ENCODE measurements around the gene GAS7.
"Not testable (repeated sequence)": the region's sequence is repeated elsewhere in the genome, so short reads cannot be mapped to it uniquely, and the experiment has no call there.

The GAS7 gene

DNA sequence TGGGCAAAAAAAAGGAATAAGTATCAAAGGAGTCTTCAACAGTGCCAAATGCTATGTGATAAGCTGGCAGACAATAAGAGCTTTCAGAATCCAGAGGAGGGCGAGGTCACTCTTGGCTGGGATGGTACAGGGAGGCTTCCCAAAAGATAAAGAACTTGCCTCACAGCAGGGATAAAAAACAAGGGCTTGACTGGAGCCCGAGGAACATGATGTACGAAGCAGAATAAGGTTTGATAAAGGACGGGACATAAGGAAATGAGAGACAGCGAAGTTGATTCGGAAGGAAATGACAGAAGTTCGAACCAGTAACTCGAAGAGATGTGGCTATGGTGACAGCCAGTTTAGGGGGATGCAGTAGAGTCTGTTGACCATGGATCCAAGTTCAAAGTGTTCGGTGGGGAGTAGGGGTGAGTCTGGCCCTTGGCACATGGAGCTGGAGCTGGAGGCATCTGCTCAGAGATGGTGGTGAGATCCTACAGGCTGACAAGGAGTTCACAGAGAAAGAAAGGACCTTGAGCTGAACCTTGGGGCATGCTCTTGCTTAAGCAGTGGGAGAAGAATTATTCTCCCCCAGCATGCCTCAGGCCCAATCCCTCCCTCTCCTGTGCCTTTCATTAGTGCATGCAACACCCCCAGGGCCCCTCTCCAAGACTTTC is 155.7 kb downstream of the GAS7 start:
- no peak for DNase-seq

- DNase-seq = no peak
Measured at GRCh38 chr17:10041916-10042588, 156.4 kb downstream of the GAS7 start.

GRCh38 chr17:10041287-10041612 is 157.2 kb downstream of the GAS7 start:
- DNase-seq = no peak

GRCh38 chr17:10036511-10037061 is 161.8 kb downstream of the GAS7 start:
- DNase-seq = no peak

- DNase-seq = no peak
Measured at GRCh38 chr17:10035885-10036284, 162.5 kb downstream of the GAS7 start.

- DNase-seq = no peak
Measured at GRCh38 chr17:10034719-10035475, 163.5 kb downstream of the GAS7 start.

GRCh38 chr17:10033959-10034358 is 164.4 kb downstream of the GAS7 start:
- DNase-seq = peak; percentile 61

GRCh38 chr17:10033449-10033848 is 165.0 kb downstream of the GAS7 start:
- DNase-seq = no peak

DNA sequence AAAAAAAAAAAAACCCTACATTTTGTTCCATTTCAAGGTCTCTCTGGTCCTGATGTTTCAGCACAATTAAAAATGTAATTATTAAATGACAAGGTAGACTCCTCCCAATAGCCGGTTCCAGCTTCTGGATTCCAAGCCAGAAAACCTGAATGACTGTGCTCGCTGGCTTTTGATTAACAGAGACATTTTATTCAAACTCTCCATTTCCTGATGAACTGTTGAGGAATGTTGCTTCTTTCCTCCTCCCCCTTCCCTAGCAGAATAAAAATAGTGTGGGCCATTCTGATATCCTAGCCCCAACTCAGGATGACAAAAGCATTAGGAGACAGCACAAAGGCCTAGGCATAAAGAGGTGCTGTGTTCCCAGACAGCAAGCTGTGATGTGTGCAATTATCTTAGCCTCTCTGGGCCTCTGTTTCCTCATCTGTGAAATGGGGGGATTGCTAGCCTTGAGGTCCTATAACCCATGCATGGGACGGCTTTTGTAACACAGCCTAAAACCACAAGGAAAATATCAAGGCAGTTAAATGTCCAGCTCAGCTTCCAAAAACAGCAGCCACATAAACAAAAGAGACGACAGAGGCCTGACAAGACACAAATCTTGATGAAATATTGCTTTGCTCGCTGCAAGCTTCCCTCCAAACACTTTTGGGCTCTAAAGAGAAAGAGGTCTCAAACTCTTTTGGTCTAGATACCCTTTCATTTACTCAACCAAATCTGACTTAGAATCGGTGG is 166.1 kb downstream of the GAS7 start:
- no peak for DNase-seq

DNA sequence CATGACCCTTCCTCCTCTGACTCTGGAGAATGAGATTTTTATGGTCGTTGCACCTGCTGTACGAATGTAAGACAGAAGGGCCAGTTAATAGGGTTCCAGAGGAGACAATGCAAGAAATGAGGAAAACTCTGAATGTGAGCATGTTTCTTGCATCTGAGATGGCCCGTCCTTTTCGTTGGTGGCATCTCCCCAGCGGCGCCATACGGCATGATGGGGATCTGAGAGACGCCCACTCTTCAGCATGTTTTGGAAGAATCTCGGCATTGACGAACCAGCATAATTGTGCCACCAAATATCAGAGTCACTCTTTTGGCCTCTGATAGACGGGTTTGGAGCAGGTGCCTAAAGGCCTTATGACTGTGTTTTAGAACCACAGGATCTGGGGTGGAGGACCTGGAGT is 166.8 kb downstream of the GAS7 start:
- no peak for DNase-seq

GRCh38 chr17:10031127-10031526 is 167.3 kb downstream of the GAS7 start:
- DNase-seq = no peak

DNA sequence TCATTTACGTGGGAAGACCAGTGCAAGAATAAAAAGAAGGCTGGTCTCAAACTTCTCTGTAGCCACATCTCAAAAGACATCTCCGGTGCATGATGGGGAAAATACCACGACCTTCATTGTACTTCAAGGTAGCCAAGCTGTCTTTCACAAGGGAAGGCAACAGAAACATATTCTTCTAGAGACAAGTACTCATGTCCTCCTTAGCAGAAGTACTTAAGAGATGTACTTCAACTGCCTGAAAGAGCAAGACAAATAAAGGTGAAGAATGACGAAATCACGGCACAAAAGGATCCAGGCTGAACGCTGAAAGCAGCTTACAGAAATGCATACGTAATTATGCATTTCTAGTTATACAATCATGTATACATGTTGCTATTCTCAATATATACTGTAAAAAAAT is 169.3 kb downstream of the GAS7 start:
- no peak for DNase-seq

DNA sequence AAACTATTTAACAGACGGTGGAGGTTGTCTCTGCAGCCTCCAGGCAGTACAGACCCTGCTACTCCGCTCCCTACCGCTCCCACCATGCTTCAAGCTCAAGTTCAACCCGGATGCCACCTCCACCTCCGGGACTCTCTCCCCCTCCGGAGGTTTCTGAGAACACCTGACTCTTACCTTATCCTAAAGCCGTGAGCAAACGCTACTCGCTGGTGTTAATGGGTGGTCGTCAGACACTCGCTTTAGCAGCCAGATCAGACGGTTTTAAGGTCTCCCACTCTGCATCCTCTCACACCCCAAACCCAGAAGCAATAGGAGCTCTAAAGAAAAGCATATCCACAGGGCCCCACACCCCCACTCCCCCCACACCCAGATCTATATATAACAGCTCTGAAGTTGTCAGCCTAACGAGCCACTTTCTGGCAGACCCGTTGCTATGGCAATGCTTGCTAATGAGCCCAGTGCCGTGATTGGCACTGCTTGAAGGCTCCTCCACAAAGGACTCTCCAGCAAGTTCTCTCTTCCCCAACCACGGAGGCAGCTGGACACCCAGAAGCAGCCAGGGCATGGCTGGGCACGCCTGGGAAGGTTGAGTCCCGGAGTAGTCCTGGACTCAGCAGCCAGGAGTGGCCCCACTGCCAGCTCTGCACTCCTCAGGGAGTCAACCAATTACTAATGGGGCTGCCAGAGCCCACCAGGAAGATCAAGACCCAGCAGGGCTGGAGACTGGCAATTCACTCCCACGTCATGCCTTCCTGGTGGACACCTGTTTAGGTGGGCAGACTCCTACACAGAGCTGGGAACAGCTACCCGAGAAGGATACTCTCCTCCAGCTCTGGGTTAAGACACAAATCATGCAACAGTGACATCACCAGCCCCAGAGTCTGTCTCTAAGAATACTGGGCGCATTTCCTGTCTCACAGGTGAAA is 172.2 kb downstream of the GAS7 start:
- no peak for DNase-seq

- DNase-seq = no peak
Measured at GRCh38 chr17:10025224-10025623, 173.2 kb downstream of the GAS7 start.

DNA sequence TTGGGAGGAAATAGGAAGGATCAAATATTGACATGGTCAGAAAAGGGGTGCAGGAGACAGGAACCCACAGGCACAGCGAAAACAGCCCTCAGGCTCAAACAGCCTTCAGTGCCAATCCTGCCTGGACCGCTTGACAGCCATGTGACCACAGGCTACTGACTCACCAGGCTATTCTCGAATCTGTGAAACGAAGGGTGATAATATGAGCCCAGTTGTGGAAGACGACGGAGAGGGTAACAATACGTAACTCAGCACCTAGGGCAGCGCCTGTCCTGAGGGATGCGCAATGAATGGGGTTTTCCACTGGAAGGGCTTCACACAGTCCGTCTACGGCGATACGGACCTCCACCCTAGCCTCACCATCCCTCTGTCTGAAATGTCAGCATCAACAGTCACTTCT is 176.0 kb downstream of the GAS7 start:
- no peak for DNase-seq

- DNase-seq = peak; percentile 16
Measured at GRCh38 chr17:10021272-10021984, 177.0 kb downstream of the GAS7 start.

DNA sequence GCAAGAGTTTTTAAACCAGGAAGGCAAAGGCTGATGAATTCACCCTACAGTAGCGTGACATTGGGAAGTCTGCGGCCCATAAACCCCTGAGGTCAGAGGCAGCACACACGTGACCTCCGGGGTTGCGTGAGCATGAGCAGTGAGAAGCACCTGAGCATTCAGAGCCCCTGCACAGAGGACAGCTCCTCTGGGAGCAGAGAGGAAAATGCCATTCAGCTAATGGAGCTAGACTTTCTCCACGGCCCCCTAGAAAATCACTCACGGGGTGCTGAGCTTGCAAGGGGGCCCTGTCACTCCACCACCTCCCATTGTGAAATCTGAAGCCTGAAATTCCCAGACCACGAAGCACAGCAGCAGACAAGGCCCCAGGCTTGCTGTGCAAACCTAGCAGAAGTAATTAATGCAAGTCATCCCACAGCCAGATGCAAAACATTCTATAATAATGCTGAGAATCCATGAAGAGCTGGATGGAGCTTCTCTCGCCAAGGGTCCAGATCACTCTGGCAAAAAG is 178.4 kb downstream of the GAS7 start:
- peak; percentile 16 for DNase-seq

GRCh38 chr17:10018461-10018891 is 179.9 kb downstream of the GAS7 start:
- DNase-seq = peak; percentile 76

- DNase-seq = not testable (repeated sequence)
Measured at GRCh38 chr17:10016958-10017570, 181.3 kb downstream of the GAS7 start.

GRCh38 chr17:10013365-10014112 is 184.9 kb downstream of the GAS7 start:
- peak; percentile 12 for DNase-seq

All from hematopoietic multipotent progenitor cell treated with erythropoietin and hydrocortisone succinate and interleukin-3 and kit ligand, for 6 days (in vitro differentiated cells).